ENCODE results near the gene GBX1.
A peak's percentile ranks its signal among the peaks of the same experiment; 100 is the strongest.

GBX1 gene

DNA sequence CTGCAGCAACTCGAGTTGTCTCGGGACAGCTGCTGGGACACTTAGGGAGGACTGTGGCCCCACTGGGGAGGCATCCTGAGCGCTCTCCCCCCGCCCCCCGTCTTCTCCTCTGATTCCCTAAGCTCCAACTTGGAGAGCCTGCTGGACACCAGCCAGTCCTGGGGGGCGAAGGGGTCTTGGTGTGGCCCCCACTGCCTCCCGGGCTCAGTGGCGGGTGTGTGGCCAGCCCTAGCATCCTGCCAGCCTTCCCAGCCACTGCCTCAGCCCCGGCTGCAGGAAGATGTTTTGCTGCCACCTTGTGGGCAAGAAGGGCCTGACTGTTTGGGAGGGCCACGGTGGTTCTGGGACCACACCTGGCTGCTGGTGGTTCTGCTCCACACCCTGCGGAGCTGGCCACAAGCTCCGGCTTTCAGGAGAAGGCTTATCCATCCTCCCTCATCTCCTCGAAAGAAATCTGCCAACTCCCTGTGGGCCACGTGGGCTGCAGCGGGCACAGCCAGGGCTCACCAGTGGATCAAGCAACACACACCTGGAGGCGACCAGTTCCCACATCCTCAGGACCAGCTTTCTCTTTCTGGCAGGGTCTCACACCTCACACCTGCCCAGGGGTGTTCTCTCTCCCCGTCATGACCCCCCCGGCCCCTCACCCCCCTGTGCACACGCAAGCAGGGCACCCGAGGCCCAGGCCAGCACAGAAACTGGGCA is 56.4 kb downstream of the GBX1 start:
- no peak for DNase-seq

DNA sequence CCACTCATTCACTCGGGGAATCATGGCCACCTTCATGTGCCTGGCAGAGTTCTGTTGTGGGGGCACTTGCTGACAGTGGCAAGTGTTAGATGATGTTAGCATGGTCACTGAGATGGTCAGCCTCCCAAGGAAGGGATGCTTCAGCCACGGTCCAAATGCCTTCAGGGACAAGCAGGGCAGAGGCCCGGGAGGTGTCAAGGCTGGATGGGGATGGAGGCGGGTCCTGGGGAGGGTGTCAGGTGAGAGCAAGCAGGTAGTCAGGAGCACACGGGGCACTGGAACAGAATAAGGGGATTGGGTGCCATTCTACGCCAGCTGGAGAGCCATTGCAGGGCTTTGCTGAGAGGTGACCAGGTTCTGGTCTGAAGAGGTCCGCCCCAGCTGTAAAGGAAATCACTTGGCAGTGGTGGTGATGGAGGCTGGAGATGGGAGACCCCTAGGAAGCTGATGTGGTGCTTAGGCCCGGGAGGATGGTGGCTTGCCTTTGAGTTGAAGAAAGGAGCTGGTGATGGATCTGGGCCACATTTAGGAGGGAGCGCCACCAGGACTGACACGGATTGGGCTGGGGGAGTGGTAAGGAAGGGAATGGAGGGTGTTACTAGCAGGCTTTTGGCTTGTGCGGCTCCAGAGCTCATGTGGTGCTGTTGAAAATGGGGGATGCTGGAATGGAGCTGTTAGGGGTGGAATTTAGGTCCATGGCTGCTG is 57.1 kb downstream of the GBX1 start:
- DNase-seq: no peak

GRCh38 chr7:151109094-151110048 is 58.1 kb downstream of the GBX1 start:
- no peak for DNase-seq

GRCh38 chr7:151107882-151108281 is 59.6 kb downstream of the GBX1 start:
- peak; percentile 88 for DNase-seq

DNA sequence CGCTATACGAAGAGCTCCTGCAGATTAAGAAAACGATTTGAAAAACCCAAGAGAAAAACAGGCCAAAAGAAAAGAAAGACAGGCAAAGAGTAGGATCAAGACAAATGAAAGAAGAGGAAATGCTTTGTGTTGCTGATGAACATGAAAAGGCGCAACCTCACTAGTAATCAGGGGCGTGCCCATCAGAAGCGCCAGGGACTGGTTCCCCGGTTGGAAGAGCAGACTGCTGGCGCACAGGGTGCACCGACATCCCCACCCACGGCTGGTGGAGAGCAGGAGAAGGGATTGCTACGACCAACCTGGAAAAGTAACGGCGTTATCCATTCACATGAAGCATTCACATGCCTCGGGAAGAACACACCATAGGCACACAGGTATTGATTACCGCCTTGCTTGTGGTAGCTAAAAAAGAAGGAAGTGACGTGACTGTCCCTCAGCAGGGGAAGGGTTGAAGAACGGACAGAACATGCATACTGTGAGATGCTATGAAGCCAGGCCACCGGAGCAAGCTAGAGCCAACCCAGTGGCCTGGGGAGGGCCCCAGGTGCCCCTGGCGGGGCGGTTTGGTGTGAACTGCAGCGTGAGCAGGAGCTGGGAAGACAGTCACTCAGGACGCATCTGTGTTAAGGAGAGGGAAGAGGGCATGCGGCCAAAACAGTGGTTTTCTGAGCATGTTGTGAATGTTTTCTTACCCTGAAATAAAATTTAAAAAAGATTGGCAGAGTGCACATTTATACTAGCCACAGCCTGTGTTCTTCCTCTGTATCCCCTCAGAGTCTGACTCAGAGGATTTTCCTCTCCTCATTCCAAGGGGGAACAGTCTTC is 62.9 kb downstream of the GBX1 start:
- no peak for DNase-seq

- no peak for DNase-seq
Observed at GRCh38 chr7:151103973-151104372, 63.5 kb downstream of the GBX1 start.

DNA sequence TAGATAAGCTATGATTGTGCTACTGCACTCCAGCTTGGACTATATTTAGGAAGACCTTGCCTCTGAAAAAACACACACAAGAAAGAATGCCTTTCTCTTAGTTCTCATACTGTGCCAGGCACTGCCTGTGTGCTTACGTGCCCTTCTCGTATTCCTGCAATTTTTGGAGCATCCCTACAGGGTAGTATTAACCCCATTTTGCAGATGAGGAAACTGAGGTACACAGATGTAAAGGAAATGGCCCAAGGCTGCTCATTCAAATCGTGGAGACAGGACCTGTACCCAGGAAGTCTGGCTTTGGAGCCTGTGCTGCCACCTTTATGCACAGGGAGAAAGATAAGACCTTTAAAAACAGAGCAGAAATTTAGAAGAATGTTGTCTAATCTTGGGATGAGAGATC is 64.5 kb downstream of the GBX1 start:
- no peak for DNase-seq

DNA sequence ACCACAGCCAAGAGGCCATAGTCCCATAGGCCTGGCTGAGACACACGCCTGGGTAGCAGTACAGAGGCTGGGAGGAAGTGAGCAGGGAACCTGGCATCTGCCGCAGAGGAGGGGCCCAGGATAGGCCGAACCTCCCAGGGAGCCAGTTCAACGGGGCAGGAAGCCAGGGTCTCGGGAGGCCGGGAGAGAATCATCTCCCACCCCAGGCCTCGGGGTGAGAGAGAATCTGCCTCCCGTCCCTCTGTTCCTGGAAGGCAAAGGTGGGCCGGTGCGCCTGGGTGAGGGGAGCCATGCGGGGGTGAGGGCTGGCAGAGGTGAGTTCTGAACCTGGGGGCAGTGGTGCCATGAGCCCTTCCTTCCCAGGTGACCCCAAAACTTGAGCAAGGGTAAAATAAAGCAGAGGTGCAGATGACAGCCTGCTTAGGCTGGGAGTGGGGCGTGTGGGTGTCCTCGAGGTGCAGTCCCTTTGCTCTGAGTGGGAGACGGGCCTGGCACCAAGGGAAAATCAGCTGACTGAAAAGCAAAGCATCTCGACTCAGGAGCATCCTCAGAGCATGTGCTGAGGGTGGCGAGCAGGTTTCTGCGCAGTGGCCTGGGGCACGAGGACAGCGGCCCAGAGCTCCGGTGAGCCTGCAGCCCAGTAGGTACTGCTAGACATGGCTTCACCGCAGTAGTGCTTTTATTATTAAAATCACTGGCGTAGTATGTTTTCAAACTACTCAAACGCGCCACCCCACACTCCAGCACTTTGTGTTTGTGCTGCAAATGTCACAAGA is 65.7 kb downstream of the GBX1 start:
- DNase-seq: no peak

DNA sequence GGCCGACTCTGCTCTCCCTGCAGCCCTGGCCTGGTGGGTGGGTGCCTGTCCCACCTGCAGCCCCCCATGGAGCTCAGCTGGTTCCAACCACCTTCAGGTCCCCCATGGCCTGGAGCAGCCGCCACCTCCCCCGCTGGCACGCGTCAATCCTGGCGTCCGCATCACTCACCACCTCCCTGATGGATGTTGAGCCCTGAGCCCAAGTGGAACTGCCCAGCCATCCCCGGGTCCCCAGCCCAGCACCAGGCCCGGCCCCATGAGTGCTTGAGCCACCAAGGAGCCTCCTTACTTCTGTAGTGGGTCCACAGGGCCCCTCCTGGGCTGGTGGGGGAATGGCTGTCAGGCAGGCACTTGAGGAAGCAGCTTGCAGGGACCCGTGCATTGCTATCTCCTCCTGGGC is 66.6 kb downstream of the GBX1 start:
- DNase-seq: no peak

GRCh38 chr7:151099486-151100211 is 67.8 kb downstream of the GBX1 start:
- no peak for DNase-seq
